NCI-H345 treated with DMSO at 0.1 percent for 48 hours (cell line): ENCODE measurements around the gene CASKIN2.
A peak's percentile ranks its signal among the peaks of the same experiment; 100 is the strongest.

Source experiments
- DNase-seq: peaks from one replicate; lab custom pipeline; 2025; ENCODE audit not compliant: unreplicated experiment; lab: John Stamatoyannopoulos, UW

Gene CASKIN2, protein sequence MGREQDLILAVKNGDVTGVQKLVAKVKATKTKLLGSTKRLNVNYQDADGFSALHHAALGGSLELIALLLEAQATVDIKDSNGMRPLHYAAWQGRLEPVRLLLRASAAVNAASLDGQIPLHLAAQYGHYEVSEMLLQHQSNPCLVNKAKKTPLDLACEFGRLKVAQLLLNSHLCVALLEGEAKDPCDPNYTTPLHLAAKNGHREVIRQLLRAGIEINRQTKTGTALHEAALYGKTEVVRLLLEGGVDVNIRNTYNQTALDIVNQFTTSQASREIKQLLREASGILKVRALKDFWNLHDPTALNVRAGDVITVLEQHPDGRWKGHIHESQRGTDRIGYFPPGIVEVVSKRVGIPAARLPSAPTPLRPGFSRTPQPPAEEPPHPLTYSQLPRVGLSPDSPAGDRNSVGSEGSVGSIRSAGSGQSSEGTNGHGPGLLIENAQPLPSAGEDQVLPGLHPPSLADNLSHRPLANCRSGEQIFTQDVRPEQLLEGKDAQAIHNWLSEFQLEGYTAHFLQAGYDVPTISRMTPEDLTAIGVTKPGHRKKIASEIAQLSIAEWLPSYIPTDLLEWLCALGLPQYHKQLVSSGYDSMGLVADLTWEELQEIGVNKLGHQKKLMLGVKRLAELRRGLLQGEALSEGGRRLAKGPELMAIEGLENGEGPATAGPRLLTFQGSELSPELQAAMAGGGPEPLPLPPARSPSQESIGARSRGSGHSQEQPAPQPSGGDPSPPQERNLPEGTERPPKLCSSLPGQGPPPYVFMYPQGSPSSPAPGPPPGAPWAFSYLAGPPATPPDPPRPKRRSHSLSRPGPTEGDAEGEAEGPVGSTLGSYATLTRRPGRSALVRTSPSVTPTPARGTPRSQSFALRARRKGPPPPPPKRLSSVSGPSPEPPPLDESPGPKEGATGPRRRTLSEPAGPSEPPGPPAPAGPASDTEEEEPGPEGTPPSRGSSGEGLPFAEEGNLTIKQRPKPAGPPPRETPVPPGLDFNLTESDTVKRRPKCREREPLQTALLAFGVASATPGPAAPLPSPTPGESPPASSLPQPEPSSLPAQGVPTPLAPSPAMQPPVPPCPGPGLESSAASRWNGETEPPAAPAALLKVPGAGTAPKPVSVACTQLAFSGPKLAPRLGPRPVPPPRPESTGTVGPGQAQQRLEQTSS (N-terminal part only)

DNA sequence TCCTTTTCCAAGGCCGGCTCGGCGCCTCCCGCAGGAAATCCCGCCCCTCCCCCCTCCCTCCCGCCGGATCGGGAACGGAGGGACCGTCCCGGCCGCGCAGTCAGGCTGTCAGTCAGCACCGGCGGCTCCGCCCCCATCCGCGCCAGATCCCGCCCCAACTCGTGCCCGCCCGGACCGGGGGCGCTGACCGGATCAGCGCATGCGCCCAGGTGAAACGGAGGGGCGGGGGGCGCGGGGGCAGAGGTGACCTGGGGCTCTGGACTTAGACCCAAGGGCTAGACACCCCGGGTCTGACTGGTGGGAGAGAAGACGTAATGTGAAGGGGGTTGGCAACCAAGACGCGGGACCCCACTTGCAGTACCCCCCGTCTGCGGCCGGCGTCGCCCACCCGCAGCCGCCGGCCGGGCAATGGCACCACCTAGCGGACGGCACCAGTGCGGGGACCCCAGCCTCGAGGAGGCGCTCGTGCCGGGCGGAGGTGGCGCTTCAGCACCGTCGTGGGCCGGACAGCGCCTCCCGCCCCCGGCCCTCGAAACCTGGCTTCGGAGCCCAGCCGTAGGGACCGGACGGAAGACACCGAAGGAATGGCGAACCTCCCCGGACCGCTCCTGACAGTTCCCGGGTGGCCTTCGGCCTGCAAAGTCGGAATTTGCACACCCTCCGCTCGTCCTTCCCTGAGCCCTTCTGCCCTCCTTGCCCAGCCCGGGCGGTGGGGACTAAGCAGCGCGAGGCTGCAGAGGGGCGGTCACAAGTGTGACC is at the start of gene CASKIN2:
TSS of gene CASKIN2 (minus strand) at position 42 of the 759 bp plus-strand sequence. CDS start 1,733 bp downstream, outside the sequence.
- peak; percentile 86 for DNase-seq

DNA sequence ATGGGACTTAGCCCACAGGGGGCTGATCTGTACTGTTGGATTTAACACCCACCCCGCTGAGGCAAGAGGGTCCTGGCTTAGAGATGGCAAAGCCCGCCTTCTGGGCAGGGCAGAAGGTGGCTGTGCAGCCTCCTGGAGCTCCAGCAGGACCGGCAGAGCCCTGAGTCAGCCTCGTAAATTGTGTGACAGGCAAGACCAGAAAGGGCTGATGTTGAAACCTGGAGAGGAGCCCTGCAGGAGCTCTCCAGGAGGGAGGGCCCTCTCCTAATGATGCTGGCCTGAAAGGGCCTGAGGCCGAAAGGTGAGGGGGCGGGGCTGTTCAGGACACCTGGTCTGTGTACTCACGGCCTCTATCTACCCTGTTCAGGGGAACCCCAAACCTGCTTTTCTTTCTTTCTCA is 49.7 kb upstream of the CASKIN2 start:
- no peak for DNase-seq

DNA sequence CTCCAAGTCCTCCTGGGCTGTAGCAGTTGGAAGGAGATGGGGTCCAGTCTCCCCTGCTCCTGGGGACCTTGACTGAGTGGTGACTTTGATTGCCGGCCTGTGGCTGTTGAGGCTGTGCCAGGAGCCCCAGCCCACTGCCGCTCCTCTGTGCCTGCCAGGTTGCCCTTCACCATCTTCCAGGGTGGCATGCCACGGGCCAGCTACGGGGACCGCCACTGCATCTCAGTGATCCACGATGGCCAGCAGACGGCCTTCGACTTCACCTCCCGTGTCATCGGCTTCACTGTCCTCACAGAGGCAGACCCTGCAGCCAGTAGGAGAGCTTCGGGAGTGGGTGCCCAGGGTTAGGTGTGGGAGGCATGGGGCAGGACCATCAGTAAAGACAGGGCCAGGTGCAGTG is 48.9 kb upstream of the CASKIN2 start:
- DNase-seq: no peak

DNA sequence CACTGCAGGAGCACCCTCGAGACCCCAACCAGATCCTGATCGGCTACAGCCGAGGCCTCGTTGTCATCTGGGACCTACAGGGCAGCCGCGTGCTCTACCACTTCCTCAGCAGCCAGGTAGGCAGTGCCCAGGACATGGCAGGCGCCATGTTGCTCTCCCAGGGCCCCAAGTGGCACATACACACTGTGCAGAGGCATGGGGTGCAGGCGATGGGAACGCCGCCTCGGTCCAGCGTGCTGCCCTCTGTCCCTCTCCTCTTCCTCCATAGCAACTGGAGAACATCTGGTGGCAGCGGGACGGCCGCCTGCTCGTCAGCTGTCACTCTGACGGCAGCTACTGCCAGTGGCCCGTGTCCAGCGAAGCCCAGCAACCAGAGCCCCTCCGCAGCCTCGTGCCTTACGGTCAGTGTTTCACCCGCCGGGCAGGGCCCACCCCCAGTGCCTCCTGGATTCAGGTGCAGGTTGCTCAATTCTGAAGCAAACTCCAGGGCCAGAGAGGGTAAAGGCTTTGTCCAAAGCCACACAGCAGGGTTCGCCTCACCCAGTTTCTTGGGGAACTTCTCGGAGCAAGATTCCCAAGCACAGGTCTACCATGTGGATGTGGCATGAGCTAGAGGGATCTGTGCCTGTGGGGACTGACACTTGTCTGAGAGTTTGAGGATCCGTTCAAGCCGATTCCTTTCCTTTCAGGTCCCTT is 47.9 kb upstream of the CASKIN2 start:
- DNase-seq: no peak

DNA sequence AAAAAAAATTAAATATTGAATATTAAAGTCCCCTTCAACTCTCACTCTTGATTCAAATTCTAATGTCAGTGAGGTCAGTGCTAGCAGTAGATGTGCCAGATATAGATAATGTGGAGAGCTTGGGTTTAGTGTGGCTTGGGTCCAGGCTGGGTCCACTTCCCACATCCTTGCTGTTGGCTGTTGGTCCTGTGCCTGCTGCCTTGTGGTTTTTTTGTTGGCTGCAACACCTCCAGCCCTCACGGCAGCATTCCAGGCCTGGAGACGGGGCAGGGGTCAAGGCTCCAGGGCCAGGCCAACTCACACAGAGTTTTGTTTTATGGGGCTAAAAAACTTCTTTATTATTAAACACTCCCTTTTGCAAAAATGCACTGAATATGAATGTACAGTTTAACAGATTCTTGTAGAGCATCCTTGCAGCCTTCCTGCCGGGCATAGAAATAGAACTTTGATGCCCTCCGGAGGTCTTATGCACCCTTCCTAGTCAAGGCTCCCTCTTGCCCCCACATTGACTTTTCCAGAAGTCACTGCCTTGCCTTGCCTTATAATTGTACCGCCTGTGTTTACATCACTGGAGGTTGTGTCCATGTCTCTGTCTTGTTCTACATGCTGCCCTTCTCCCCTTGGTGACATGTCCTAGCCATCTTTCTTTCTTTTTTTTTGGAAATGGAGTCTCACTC is 46.7 kb upstream of the CASKIN2 start:
- no peak for DNase-seq

DNA sequence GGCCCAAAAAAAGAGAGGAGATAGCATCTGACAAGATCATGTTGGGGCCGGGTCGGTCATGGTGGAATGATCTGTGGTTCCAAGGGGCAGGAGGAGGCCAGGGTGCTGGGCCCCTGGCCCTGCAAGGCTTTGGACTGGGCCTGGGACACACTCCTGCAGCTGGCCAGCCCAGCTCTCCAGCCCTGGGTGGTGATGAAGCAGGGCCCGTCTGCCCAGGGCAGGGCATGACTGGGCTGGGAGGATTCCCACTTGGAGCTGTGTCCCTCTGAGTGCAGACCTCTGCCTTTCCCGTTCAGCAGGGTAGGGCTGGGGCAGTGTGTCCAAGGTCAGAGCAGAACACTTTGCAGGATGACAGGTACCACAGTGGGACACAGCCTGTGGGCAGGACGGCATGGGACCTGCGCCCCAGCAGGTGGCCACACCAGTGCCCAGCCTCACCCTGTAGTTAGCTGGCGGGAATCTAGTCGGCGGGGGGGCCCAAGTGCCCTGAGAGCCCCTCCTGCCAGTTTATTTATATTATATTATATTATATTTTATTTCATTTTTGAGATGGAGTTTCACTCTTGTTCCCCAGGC is 44.7 kb upstream of the CASKIN2 start:
- DNase-seq: no peak

DNA sequence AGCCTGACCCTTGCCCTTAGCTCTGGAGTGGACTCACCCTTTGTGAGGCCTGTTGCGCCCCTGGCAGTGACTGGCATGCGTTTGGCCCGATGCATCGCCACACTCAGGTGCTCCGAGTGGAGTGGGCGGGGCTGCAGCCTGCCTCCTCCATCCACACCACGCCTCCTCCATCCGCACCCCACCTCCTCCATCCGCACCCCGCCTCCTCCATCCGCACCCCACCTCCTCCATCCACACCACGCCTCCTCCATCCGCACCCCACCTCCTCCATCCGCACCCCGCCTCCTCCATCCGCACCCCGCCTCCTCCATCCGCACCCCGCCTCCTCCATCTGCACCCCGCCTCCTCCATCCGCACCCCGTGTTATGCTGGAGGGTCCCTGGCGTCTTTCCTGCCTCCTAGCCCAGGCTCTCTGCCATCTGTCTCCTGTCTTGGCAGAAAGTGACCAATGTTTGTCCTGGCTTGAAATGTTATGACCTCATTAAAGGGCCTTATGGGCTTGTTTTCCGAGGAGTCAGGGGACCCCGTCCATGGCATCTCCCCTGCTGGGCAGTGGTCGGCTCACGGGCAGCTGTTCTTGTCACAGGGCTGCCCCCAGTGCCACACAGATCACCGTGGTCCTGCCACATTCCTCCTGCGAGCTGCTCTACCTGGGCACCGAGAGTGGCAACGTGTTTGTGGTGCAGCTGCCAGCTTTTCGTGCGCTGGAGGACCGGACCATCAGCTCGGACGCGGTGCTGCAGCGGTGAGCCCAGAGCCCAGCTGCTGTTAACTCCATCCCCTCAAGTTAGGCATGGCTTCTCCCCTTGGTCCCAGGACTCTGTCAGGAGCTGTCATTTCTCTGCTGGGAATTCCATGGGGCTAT is 43.6 kb upstream of the CASKIN2 start:
- no peak for DNase-seq

DNA sequence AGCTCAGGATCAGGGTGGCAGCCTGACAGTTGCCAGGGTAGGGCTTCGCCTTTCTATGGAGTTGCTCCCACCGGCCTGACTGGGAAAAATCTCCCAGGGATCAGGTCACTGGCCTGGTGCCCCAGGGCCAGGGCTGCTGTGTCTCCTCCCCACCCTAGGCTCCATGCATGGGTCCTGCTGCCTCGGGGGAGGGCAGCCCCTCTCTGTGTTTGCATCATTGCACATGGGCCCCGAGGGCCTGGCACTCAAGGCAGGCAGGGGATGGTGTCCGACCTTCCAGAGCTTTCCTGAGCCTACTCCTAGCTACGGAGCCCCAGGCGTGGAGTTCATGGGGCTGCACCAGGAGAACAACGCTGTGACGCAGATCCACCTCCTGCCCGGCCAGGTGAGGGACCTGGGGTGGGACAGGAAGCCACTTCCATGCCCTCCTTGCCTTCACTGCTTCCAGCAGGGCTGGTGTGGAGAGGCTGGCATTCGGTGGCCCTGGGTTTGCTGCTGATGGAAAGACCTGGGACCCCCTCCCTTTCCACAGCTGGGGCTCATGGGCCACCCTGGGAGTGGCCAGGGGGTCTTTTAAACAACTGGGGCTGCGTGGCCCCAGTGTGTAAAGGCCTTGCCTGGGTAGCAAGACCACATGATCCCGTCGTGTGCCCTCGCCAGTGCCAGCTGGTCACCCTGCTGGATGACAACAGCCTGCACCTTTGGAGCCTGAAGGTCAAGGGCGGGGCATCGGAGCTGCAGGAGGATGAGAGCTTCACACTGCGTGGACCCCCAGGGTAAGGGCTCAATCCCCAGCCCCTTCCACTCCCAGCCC is 42.7 kb upstream of the CASKIN2 start:
- no peak for DNase-seq

DNA sequence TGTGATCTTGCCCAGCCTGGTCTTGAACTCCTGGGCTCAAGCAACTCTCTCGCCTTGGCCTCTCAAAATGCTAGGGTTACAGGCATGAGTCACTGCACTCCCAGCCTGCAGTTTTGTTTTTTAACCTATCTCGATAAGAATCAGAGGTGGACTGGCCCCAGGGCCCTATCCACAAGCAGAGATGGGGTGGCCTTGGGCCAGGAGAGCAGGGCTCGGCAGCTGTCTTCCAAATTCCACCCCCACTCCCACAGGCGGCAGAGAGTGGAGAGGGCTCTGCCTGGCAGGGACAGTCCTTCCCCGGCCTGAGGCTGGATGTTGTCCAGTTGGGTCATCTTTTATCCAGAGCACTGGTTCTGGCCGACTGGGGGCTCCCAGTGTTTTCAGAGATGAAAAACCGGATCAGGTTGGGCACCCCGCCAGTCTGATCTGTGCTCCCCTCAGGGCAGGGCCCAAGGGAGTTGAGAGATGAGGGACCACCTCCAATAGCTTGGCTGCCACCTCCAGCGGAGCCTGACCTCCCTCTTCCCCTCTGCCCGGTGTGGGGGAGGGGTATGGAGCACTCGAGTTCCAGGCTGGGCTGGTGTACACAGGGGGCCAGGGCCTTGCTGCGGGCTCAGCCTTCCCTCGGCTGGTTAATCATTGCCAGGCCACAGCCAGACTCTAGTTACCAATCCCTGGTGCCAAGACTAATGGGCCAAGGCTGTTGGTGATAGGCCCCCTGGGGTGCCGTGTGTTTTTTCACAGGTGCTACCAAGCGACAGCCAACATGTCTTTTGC is 41.9 kb upstream of the CASKIN2 start:
- no peak for DNase-seq

DNA sequence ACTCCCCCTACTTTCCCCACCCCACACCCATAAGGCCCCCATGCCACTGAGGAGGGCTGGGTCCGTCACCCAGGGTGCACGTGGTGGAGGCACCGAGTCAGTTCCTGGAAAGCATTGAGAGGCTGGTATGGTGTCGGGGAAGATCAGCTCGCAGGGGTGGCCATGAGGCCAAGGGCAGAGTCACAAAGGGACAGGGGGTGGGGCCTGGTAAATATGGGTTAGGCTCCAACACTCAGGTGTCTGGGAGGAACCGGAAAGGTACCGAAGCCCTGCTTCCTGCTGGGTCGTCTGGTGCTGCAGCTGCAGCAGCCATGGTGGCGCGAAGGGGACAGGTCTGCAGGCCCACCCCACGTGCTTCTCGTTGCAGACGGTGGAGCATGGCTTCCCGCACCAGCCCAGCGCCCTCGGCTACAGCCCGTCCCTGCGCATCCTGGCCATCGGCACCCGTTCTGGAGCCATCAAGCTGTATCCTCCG is 40.4 kb upstream of the CASKIN2 start:
- DNase-seq: no peak

DNA sequence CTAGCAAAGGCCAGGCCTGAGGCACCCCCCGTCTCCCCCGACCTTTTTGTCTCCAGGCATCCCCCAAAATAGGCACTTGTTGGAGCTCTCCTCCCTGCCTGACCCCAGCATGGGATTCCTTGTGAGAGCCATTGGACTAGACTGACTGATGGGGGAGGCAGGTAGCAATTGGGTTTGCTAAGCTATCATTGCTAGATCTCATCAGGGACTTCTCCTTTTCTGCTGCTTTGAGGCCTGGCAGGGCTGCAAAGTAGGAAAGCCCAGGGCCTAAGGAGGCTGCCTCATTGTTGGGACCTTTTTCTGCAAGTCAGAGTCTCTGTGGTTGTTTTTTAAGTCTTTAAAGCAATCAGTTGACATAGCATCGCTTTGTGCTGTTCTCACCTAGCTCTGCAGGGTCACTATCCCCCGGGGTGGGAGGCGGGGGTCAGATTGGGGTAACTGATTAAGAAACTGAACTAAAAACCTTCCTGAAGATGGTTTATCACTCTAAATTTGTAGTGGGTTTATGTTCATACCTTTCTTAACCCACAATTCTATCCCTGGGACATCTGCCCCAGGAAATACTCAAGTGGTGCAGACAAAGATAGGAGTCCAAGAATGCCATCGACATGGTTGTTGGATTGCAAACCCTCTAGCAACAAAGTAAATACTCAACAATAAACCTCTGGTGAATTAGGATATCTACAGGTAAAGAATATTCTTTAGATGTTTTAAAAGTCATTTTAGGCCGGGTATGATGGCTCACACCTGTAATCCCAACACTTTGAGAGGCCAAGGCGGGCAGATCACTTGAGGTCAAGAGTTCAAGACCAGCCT is 38.2 kb upstream of the CASKIN2 start:
- DNase-seq: no peak

DNA sequence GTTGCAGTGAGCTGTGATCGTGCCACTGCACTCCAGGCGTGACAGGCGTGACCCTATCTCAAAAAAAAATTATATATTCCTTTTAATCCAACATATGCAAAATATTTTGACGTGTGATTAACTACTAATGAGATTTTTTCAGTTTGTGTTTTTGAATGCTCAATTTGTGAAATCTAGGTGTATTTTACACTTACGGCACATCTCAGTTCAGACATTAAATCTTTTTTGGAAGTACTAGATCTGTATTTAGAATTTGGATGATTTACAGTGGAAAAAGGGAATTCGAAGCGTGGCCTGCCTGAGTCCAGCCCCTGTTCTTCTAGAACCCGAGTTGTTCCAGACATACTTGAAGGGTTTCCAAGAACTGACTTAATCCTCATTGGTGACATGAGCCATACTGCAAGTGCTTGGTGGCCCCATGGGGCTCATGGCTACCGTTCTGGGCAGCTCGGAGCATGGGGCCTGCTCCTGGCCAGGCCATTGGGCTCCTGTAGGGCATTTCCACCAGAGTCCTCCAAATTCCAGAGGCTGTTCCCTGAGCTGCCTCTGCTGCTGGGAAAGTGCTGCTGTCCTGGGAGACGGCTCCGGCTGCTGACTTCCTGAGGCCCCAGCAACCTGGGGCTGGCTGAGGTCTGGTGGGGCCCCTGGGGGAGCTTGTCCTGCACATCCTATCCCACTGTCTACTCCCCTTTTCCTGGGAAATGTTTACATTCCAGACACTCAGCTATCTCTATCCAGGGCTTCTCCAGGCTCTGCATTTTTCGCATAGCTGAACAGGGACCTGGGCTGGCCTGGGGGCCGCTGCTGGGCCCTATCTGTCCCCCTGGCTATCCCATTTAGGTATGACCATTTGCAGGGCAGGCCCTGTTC is 37.3 kb upstream of the CASKIN2 start:
- no peak for DNase-seq

DNA sequence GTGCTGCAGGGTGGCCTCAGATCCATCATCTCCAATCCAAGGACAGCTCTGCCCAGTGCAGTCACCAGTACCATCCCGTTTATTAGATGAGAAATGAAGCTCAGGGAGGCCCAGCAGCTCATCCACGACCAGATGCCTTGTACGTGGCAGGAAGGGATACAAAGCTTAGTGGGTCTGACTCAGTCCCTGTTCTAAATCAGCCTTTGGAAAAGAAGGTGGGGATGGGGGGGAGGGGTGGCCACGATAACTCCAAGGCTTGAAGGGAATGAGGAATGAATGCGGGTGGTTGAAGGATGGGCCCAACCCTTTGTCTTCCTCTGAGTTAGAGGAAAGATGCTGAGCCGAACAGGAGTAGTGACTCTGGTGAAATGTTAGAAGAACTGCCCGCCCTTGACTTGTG is 35.9 kb upstream of the CASKIN2 start:
- DNase-seq: no peak

DNA sequence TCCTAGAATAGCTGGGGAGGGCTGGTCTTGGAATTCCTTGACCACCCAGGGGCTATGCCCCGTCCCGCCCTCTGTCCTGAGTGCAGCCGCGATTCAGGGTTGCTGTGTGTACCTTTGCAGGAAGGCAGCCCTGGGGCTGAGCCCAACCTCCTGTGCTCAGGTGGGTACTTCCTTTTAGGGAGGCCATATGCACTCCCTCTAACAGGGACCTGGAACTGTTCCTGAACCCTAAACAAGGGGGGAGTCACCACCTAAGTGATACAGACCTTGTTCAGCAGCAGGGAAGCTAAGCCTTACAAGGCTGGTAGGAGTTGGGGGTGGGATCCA is 34.8 kb upstream of the CASKIN2 start:
- DNase-seq: no peak
